ENCODE results near the gene KLRG1.

Gene KLRG1

DNA sequence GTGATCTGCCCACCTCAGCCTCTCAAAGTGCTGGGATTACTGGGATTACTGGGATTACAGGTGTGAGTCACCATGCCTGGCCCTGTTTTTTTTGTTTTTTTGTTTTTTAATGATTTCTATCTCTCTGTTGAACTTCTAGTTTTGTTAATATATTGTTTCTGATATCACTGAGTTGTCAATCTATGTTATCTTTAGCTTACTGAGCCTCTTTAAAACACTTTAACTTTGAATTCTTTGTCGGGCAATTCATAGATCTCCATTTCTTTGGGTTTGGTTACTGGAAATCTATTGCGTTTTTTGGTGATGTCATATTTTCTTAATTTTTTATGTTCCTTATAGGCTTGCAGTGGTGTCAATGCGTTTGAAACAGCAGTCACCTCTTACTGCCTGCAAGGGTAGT is 9.2 kb upstream of the KLRG1 start:
- no peak for FAIRE-seq
- no peak for DNase-seq (ENCODE audit: insufficient read length, low spot score)

DNA sequence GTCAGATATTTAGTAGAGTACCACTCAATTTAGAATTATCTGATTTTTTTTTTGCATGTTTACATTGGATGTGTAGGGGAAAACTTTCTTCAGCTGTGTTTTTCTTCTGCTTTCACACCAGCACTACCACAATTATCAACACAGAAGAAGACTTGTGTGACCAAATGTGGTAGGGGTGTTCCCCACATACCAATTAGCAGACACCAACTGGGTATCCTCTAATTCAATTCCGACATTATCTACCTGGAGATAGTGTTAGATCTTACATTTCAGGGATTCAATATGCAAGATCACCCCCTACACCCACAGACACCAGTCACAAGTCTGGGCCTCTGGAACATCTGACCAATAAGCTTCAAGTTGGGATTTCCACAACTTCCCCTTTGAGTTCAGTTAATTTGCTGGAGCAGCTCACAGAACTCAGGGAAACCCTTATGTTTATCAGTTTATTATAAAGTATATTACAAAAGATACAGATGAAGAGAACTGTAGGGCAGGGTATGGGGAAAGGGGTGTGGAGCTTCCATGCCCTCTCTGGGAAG is 4.1 kb upstream of the KLRG1 start:
- DNase-seq (ENCODE audit: insufficient read length, low spot score) (no peak), FAIRE-seq (no peak)

DNA sequence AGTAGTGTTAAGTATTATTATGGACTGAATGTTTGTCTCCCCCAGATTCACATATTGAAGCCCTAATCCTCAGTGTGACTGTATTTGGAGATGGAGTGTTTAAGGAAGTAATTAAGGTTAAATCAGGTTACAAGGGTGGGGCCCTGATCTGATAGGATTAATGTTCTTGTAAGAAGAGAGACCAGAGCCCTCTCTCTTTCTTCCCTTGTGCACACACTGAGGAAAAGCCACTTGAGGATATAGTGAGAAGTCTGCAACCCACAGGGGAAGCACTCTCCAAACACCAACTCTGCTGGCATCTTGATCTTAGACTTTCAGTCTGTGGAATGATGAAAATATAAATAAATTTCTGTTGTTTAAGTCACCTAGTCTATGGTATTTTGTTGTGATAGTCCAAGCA is 2.2 kb upstream of the KLRG1 start:
- DNase-seq (ENCODE audit: insufficient read length, low spot score) (no peak), FAIRE-seq (no peak)

DNA sequence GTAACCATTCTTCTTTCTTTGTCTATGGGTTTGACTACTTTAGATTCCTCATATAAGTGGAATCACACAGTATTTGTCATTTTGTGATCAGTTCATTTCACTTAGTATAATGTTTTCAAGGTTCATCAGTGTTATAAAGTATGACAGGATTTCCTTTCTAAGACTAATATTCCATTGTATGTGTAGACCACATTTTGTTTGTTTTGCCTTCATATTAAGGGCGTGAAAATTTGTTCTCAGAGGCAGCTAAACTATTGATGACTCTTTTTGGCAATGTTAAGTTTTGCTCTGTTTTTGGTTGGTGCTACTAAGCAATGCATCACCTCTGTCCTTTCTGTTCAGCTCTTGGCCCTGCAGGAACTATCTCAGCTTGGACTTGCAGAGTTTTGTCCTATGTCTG is 1.7 kb upstream of the KLRG1 start:
- DNase-seq (ENCODE audit: insufficient read length, low spot score): no peak
- FAIRE-seq: no peak

DNA sequence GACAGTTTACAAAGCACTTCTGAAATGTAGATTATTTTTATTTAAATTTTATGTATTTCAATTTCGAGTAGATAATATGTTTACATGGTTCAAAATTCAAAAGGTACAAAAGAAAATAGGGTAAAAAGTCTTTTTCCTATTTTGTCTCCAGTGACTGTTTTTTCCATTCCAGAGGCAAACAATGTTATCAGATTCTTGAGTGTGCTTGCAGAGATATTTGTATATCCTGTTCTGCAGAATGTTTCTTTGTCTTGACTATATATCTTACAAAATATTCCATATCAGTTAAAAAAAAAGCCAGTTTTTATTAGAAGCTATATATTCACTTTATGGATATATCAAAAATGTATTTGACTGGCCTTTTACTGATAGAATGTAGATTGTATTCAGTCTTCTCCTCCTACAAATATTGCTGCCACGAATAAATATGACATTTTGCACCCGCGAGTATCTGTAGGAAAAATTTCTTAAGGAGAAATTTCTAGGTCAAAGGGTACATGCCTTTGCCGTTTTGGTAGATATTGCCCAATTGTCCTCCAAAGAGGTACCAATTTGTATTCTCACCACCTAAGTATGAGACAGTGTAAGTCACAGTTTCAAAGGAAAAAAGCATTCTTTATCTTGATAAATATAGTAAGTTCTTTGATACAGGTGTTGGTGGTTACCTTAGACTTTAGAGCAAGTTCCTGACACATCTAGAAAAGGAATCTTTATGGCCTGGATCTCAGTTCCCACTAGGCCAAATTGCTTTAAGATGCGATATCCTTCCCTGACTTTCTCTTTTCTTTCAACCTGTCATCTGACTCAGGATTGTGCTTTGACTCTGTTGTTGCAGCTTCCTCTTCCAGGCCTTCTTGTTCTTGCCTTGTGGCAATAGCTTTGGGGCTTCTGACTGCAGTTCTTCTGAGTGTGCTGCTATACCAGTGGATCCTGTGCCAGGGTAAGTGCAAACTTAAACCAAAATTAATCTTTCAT is 2.3 kb downstream of the KLRG1 start:
- DNase-seq (ENCODE audit: insufficient read length, low spot score): no peak
- FAIRE-seq: no peak

DNA sequence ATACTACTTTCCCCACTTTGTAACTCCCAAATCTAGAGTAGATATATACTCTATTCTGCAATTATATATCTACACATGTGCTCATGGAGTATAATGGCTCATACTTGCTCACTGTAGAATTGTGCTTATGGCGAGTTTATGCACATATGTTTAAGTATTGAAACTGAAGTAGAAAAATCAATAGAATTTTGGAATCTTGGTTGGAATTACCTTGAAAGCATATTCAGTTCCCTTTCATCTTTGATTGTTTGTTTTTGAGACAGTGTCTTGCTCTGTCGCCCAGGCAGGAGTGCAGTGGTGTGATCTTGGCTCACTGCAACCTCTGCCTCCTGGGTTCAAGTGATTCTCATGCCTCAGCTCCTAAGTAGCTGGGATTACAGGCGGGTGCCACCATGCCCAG is 4.5 kb downstream of the KLRG1 start:
- DNase-seq (ENCODE audit: insufficient read length, low spot score): no peak
- no peak for FAIRE-seq

DNA sequence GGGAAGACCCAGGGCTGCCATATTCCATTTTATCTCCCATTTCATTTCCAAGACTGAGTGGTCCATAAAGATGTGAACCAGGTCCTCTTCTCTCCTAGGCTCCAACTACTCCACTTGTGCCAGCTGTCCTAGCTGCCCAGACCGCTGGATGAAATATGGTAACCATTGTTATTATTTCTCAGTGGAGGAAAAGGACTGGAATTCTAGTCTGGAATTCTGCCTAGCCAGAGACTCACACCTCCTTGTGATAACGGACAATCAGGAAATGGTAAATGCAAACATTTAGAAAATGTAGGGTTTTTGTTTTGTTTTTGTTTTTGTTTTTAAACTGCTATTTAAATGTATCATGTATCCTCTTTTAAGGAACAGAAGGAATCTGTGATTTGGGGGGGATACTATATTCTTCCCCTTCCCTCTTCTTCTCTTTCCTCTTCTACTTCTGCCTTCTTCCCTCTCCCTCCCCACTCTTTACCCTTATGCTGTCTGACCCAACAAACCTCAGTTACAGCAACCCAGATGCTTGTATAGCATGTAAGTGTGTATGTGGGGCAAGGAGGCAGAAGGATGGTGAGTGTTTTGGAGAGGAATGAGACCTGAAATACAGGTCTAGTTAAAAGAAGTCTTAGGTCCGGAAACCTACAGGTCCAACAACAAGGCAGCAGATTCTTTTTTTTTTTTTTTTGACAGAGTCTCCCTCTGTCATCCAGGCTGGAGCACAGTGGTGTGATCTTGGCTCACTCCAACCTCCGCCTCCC is 5.9 kb downstream of the KLRG1 start:
- no peak for DNase-seq (ENCODE audit: insufficient read length, low spot score)
- FAIRE-seq: no peak

DNA sequence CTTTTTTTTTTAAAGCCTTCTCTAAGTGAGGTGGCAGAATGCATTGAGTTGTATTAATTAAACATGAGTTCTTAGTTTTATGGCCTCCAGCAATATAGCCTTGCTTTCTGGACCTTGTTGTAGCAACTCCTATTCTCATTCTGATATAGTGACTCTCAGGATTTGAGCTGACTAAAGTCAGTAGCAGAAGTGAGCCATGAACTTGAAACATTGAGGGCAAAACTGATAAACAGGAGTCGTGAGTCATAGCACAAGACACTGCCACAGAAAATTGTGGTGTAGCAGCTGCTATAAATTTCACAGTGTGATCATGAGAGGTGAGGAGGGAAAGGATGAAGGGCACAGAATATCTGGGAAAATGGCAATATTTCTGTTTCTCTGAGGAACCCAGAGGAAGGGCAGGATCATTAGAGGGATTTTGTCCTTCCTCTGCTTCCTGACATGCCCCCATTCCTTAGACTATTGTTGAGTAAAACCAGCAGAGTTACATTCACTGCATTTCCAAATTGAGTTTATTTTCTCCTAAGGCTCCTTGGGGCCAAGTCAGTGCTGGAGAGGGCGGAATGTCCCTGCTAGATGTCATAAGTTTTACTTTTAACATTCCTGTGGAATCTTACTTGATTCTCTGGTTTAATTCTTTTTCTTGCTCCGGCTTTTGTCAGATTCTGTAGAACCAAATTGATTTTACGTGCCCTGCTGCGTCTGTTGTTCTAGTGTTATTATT is 7.5 kb downstream of the KLRG1 start:
- no peak for FAIRE-seq
- no peak for DNase-seq (ENCODE audit: insufficient read length, low spot score)

DNA sequence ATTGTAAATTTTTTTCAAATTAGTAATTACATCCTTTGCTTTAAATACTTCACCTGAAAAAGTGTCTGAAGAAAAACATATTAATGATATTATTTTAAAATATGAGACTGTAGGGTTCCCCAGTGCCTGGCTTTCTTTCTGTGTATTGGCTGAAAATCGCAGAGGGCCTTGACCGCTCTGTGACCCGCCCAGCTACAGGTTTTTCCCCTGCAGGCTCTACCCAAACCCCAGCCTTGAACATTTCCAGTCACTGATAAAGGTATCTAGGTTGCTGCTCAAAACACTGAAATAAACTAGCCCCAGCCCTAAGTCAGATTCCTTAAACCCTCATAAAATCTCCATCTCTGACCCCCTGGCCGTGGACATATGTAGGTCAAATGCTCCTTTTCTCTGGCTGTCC is 11.9 kb downstream of the KLRG1 start:
- FAIRE-seq (no peak), DNase-seq (ENCODE audit: insufficient read length, low spot score) (no peak)

DNA sequence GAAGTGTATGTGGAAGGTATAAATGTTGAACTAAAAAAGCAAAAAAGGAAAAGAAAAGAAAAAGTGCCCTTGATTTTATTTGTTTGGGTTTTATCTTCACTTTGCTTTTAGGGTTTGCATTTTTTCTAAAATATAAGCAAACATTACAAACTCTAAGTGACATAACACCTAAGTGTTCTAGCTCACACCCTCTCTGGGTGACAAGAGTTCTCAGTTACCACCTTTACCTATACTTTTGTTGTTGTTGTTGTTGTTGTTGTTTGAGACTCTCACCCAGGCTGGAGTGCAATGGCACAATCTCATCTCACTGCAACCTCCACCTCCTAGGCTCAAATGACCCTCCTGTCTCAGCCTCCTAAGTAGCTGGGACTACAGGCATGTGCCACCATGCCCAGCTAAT is 13.0 kb downstream of the KLRG1 start:
- FAIRE-seq (no peak), DNase-seq (ENCODE audit: insufficient read length, low spot score) (no peak)

DNA sequence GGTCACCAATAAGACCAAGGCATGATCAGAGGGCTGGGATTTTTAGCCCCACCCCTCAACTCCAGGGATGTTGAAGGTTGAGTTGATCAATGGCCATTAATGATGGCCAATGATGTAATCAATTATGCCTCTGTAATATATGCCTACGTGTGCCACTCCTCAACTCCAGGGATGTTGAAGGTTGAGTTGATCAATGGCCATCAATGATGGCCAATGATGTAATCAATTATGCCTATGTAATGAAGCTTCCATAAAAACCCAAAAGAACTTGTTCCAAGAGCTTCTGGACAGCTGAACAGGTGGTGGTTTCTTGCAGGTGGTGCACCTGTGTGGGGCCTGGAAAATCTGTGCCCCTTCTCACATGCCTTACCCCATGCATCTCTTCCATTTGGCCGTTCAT is 33.2 kb downstream of the KLRG1 start:
- FAIRE-seq (no peak), DNase-seq (ENCODE audit: insufficient read length, low spot score) (no peak)

DNA sequence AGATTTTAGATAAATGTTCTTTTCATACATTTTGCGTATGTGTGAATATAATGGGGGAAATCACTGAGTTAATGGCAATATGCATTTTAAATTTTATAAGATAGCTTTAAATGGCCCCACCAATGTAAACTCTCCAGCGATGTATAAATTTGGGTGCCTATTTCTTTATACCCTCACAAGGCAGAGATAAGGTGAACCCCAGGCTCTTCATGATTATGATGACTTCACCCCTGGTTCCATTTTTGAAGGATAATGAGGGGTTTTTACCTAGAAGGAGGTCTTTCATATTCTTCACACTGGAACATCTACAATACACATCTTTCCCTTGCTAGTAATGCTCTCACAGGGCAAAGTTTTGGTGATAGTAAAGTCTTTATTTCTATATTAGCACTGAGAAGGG is 35.2 kb downstream of the KLRG1 start:
- FAIRE-seq (no peak), DNase-seq (ENCODE audit: insufficient read length, low spot score) (no peak)

DNA sequence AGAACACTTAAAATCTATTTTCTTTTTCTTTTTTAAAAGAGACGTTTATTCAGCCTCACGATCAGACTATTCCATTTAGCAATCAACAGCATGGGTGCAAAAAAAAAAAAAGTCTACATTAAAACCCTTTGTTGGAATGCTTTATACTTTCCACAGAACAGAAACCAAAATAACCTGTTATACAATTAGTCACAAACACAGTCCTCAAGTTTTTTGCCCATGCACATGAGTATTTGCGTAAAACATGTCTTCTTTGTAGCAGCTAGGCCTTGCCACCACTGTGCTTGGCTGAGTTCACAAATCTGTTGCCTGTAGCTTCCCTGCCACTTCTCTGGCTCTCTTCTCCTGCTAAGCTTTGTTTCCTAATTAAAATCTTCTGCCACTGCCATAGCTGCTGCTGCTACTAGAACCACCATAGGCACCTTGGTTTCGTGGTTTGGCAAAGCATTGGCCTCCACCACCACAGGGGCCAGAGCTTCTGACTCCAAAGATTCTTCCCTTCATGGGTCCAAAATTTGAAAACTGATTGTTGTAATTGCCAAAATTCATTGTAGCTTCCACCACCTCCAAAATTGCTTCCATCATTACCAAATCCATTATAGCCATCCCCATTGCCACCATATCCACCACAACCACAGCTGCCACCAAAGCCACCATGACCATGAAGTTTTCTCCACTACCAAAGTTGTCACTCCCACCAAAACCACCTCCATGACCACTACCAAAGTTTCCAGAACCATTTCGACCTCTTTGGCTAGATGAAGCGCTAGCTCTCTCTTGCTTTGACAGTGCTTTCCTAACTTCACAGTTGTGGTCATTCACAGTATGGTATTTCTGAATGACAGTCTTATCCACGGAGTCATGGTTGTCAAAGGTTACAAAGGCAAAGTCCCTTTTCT is 38.1 kb downstream of the KLRG1 start:
- FAIRE-seq (no peak), DNase-seq (ENCODE audit: insufficient read length, low spot score) (no peak)

DNA sequence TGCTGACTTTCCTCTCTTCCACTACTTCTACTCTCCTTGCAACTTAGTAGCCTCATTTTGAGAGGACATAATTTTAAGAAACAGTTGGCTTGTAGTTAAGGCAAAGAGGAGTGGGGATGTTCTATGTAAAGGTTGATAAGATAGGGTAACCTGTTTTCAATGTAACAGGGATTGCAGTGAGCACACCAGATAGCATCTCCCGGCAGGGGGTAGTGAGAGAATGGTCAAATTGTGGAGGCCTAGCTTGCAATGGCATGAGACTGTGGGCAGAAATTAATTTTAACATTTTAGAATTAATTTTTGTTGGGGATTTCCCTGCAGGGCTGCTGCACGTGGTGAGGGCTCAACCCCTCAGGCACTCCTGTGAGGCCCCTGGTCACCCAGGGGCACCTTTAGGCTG is 41.4 kb downstream of the KLRG1 start:
- no peak for FAIRE-seq
- no peak for DNase-seq (ENCODE audit: insufficient read length, low spot score)

DNA sequence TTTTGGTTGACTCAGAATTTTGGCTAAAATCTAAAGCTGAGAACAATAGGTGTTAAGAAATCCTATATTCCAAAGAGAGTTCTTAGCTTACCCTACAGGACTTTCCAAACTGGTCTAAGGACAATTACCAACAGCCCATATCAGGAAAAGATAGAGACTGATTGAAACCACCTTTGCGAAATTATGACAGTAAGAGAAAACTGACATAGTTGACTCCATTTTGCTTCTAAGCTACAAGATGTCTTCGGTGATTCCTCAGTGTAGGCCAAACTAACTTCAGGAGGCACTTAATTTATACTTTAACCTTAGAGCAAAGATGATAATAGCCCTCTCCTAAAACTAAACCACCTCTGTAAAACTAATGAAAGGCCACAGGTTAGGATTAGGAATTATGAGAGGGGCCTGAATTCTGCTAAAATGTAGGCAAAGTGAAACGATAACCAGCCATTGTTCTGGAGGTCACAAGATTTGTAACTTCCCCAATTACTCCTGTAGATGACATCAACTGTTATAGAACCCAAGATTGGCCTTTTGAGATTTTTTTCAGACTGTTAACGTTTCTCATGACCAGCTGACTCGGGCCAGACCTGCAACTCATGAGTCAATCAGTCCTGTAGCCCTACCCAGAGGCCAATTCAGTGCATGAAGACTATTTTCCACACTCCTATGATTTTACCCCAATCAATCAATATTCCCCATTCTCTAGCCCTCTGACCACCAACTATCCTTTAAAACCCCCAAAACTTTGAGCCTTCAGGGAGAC is 43.0 kb downstream of the KLRG1 start:
- FAIRE-seq (no peak), DNase-seq (ENCODE audit: insufficient read length, low spot score) (no peak)

DNA sequence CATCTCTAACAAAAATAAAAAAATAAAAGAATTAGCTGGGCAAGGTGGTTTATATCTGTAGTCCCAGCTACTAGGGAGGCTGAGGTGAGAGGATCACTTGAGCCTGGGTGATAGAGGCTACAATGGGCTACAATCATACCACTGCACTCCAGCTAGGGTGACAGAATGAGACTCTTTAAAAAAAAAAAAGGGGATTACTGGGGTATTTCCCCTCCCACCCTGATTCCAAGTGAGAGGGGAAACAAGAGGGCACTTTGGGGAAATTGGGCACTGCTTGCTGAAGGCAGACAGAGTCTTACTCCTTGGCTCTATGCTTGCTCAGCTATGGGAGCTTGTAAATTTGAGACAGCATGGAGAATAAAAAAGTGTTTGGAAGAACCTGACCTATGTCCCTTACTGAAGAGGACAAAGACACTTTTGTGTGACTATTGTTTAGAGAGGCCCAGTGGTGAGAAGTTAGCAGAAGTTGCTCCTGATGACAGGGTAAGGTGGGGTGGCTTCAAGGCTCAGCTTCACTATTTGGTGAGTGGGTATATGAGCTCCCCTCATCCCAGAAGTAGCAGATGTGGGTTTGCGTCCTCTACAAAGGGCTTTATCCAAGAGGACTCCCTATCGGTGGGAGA is 44.0 kb downstream of the KLRG1 start:
- FAIRE-seq (no peak), DNase-seq (ENCODE audit: insufficient read length, low spot score) (no peak)

DNA sequence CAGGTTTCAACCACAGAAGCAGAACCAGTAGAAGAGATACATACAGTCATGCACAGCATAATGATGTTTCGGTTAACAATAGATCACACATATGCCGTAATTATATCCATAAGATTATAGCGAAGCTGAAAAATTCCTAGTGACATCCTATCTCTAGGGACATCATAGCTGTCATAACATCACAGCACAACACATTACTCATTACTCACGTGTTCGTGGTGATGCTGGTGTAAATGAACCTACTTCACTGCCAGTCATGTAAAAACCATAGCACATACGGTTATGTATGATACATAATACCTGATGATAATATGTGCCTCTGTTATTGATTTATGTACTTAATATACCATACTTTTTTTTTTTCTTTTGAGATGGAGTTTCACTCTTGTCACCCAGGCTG is 44.7 kb downstream of the KLRG1 start:
- FAIRE-seq: no peak

DNA sequence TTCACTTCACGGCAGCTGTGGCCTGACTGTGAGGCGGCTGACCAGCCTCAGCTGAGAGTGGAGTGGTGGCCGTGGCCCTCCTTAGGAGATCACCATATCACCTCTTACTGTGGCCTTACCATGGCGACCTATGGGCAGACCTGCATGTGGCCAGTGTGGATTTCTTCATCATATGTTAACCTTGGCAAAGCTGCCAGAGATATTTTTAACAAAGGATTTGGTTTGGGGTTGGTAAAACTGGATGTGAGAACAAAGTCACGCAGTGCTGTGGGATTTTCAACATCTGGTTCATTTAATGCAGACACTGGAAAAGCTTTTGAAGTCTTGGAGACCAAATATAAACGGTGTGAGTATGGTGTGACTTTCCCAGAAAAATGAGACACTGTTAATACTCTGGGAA is 46.9 kb downstream of the KLRG1 start:
- no peak for DNase-seq (ENCODE audit: insufficient read length, low spot score)
- no peak for FAIRE-seq

More for the DNA sequence above, 44.7 kb downstream of the KLRG1 start:
- no peak for DNase-seq (ENCODE audit: insufficient read length, low spot score)

DNA sequence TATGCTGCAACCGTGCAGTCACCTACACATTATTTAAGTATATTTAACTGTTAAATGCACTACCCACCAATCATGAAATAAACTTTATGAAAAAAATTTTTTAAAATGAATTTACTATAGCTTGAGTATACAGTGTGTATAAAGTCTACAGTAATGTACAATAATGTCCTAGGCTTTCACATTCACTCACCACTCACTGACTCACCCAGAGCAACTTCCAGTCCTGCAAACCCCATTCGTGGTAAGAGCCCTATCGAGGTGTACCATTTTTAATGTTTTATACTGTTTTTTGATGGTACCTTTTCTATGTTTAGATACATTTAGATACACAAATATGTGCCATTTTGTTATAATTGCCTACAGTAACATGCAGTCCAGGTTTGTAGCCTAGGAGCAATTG is 48.1 kb downstream of the KLRG1 start:
- DNase-seq (ENCODE audit: insufficient read length, low spot score) (no peak), FAIRE-seq (no peak)
